SK-N-SH (cell line): ENCODE results near the gene MTR. TPM values are rescaled to one million over a fixed set of nuclear protein-coding genes. Genes with fewer than 3 reads are reported as not detected.

Experiments used
- CTCF ChIA-PET: fragments of 300-600, 350-600 bp; formaldehyde crosslinking; extraction: SDS; loops from one replicate; lab custom pipeline; 2021; lab: Yijun Ruan, JAX
- POLR2A ChIA-PET: fragments of 350-600 bp; sonication (Branson Sonifier 250); formaldehyde crosslinking; extraction: SDS; loops from one replicate; lab custom pipeline; 2020; ENCODE audit warnings: antibody characterized with exemption, inconsistent platforms; lab: Yijun Ruan, JAX
- DNase-seq: peaks from one replicate; pipeline ENCODE4 v3.0.0; 2012
- H2AFZ ChIP-seq: fragments of 200-600 bp; sonication (generic); 2 replicates; pipeline ENCODE4 v1.8.1; 2016; ENCODE audit warnings: antibody characterized with exemption, mild to moderate bottlenecking, low read depth
- H3F3A ChIP-seq: fragments of 200-600 bp; sonication (generic); replicated peaks from 2 replicates; pipeline ENCODE3; 2016; ENCODE audit warnings: antibody characterized with exemption, mild to moderate bottlenecking; ENCODE audit not compliant: insufficient read depth
- H3K27ac ChIP-seq, 2 experiments: fragments of 200-500 bp in 1 of 2; fragments of 200-600 bp in 1 of 2; sonication (Bioruptor generic) in 1 of 2; sonication (generic), shearing (Covaris generic) in 1 of 2; 2 replicates each; pipeline versions ENCODE4 v1.5.1 to v1.6.1; 2014 to 2016; ENCODE audit warnings: low read depth in 2 of 2, inconsistent platforms in 1 of 2, low read length in 1 of 2, mild to moderate bottlenecking in 1 of 2, mixed read lengths in 1 of 2
- H3K27me3 ChIP-seq: fragments of 200-600 bp; sonication (generic), shearing (Covaris generic); 2 replicates; pipeline ENCODE4 v1.6.1; 2016; ENCODE audit warnings: mixed run types; ENCODE audit not compliant: insufficient read depth
- H3K36me3 ChIP-seq, 2 experiments: fragments of 200-500 bp in 1 of 2; fragments of 200-600 bp in 1 of 2; sonication (Bioruptor generic) in 1 of 2; sonication (generic) in 1 of 2; replicated peaks in 1 of 2; 2 replicates each; pipeline versions ENCODE3 to v1.5.1; 2014 to 2016; ENCODE audit warnings: low read length in 1 of 2, mild to moderate bottlenecking in 1 of 2; ENCODE audit not compliant: insufficient read depth in 2 of 2, control insufficient read depth in 1 of 2
- H3K4me1 ChIP-seq, 2 experiments: fragments of 200-500 bp in 1 of 2; fragments of 200-600 bp in 1 of 2; sonication (Bioruptor generic) in 1 of 2; sonication (generic), shearing (Covaris generic) in 1 of 2; 2 replicates each; pipeline versions ENCODE4 v1.5.1 to v1.6.1; 2014 to 2016; ENCODE audit warnings: low read depth in 1 of 2, low read length in 1 of 2, mixed run types in 1 of 2; ENCODE audit not compliant: insufficient read depth in 2 of 2, control insufficient read depth in 1 of 2
- H3K4me2 ChIP-seq: fragments of 200-600 bp; sonication (generic), shearing (Covaris generic); 2 replicates; pipeline ENCODE4 v1.6.1; 2017; ENCODE audit warnings: mixed run types
- H3K4me3 ChIP-seq, 2 experiments: fragments of 200-500 bp in 1 of 2; fragments of 200-600 bp in 1 of 2; sonication (Bioruptor generic) in 1 of 2; sonication (generic), shearing (Covaris generic) in 1 of 2; 2 replicates each; pipeline versions ENCODE4 v1.5.1 to v1.8.1; 2014 to 2016; ENCODE audit warnings: low read depth in 2 of 2, inconsistent platforms in 1 of 2, low read length in 1 of 2, mild to moderate bottlenecking in 1 of 2, mixed read lengths in 1 of 2, moderate library complexity in 1 of 2
- H3K79me2 ChIP-seq: fragments of 200-600 bp; sonication (generic); 2 replicates; pipeline ENCODE4 v1.8.1; 2017; ENCODE audit warnings: mild to moderate bottlenecking; ENCODE audit not compliant: insufficient read depth
- H3K9ac ChIP-seq: fragments of 200-600 bp; sonication (generic); 2 replicates; pipeline ENCODE4 v1.6.1; 2017; ENCODE audit warnings: mixed run types
- H3K9me2 ChIP-seq: fragments of 200-600 bp; sonication (generic); 2 replicates; pipeline ENCODE4 v1.6.1; 2017; ENCODE audit warnings: mixed run types
- H3K9me3 ChIP-seq: fragments of 200-600 bp; sonication (generic); 2 replicates; pipeline ENCODE4 v1.6.1; 2017; ENCODE audit warnings: mixed run types, mild to moderate bottlenecking, moderate library complexity
- H4K20me1 ChIP-seq: fragments of 200-600 bp; sonication (generic); 2 replicates; pipeline ENCODE4 v1.6.1; 2017; ENCODE audit warnings: mild to moderate bottlenecking, mixed run types; ENCODE audit not compliant: insufficient read depth
- CHD2 ChIP-seq: fragments of 150-350 bp; IDR thresholded peaks from 2 replicates; pipeline ENCODE4 v1.6.1; 2018; ENCODE audit warnings: low read length; ENCODE audit not compliant: partially characterized antibody
- EP300 ChIP-seq, 2 experiments: IDR thresholded peaks; 2 replicates each; pipeline versions ENCODE4 v1.4.0 to v1.6.1; 2012; ENCODE audit warnings: borderline replicate concordance in 1 of 2, low read depth in 1 of 2, low read length in 1 of 2
- FOXJ3 ChIP-seq: sonication (generic); formaldehyde crosslinking; IDR thresholded peaks from 2 replicates; pipeline ENCODE4 v1.5.1; 2020; ENCODE audit warnings: mild to moderate bottlenecking, missing genetic modification reagents
- JUND ChIP-seq: IDR thresholded peaks from 2 replicates; pipeline ENCODE4 v1.4.0; 2012
- MAX ChIP-seq: IDR thresholded peaks from 2 replicates; pipeline ENCODE4 v1.4.0; 2012; ENCODE audit warnings: low read depth
- MEF2A ChIP-seq: IDR thresholded peaks from 2 replicates; pipeline ENCODE4 v1.4.0; 2012; ENCODE audit warnings: low read depth, borderline replicate concordance
- POLR2AphosphoS5 ChIP-seq: IDR thresholded peaks from 2 replicates; pipeline ENCODE4 v1.6.1; 2012; ENCODE audit warnings: low read depth, low read length
- RAD21 ChIP-seq: IDR thresholded peaks from 2 replicates; pipeline ENCODE4 v1.6.1; 2012; ENCODE audit warnings: mild to moderate bottlenecking, low read length
- REST ChIP-seq: IDR thresholded peaks from 2 replicates; pipeline ENCODE4 v1.6.1; 2012; ENCODE audit warnings: mild to moderate bottlenecking, low read depth, low read length, moderate library complexity
- SMC3 ChIP-seq: IDR thresholded peaks from 2 replicates; pipeline ENCODE4 v1.6.1; 2012; ENCODE audit warnings: low read depth, low read length, improper control_type of control experiment
- TEAD4 ChIP-seq: IDR thresholded peaks from 2 replicates; pipeline ENCODE4 v1.4.0; 2012; ENCODE audit warnings: mild to moderate bottlenecking, borderline replicate concordance; ENCODE audit not compliant: insufficient read depth
- YY1 ChIP-seq: IDR thresholded peaks from 2 replicates; pipeline ENCODE4 v1.4.0; 2012; ENCODE audit warnings: low read depth, mild to moderate bottlenecking
- ZBTB33 ChIP-seq: IDR thresholded peaks from 2 replicates; pipeline ENCODE4 v1.4.0; 2012; ENCODE audit warnings: low read depth, borderline replicate concordance
- WGBS: methylation state at CpG from one replicate; pipeline ENCODE4 v1.1.6; 2017; ENCODE audit warnings: low lambda C conversion rate; 5-methylcytosine and 5-hydroxymethylcytosine counted together
- polyA plus RNA-seq, 3 experiments: library from polyadenylated mRNA; depleted of rRNA; stranded (reverse); fragments of >200 nt; gene quantifications; 2 replicates each; pipeline ENCODE4 v1.2.3, GENCODE V29; 2012

The MTR gene
- polyA plus RNA-seq, 1 of the 3 experiments (the other 2 are of a cell fraction), result 5.4 TPM

- TF ChIP-seq MEF2A (no peak), JUND (no peak), EP300 (IDR thresholded peaks at IDR 0.05; ENCODE audit: borderline replicate concordance in 1 of 2, low read depth in 1 of 2, low read length in 1 of 2) (no peak), POLR2AphosphoS5 (no peak)
- H3K79me2 ChIP-seq, result no peaks in the 10 kb centered on the region
- CTCF ChIA-PET, result interaction anchor here (1.4 to 1.5 kb wide), 2 partner anchors 19 to 143 kb away, joined by 3 read pairs; partner anchors contain the start of gene MTR
- H3F3A ChIP-seq, result no peaks in the 10 kb centered on the region
- no peak overlapping the region for H3K27ac ChIP-seq
- 23% methylated on average over 5 of the region's 5 CpGs for WGBS
- H3K9me3 ChIP-seq, result no peaks in the 10 kb centered on the region
- no peak overlapping the region for H3K4me3 ChIP-seq
- H4K20me1 ChIP-seq, result no peaks in the 10 kb centered on the region
- POLR2A ChIA-PET, result no interaction called here
- no peaks in the 10 kb centered on the region for H3K36me3 ChIP-seq
- H3K9ac ChIP-seq, result no peak overlapping the region
- H2AFZ ChIP-seq, result no peak overlapping the region
- no peak overlapping the region for H3K4me2 ChIP-seq
- no peaks in the 10 kb centered on the region for H3K27me3 ChIP-seq
- H3K9me2 ChIP-seq, result no peaks in the 10 kb centered on the region
- no peak for DNase-seq
- H3K4me1 ChIP-seq, result peaks cover 0 to 5% of the 10 kb centered on the region in 2 experiments; a peak in 1 of 4 replicates
Observed at GRCh38 chr1:236938760-236939159, 143.7 kb downstream of the MTR start.

- Histone ChIP-seq H3K9me3 (no peaks in the 10 kb centered on the region), H3K79me2 (no peaks in the 10 kb centered on the region), H3K9me2 (no peaks in the 10 kb centered on the region), H3K9ac (no peak overlapping the region), H3K4me2 (no peak overlapping the region), H2AFZ (no peak overlapping the region), H3F3A (no peaks in the 10 kb centered on the region), H3K4me3 (no peak overlapping the region), H3K27me3 (no peaks in the 10 kb centered on the region), H3K36me3 (no peaks in the 10 kb centered on the region), H4K20me1 (no peaks in the 10 kb centered on the region), H3K27ac (no peak overlapping the region), H3K4me1 (peaks cover 0 to 5% of the 10 kb centered on the region in 2 experiments; a peak in 1 of 4 replicates)
- DNase-seq, result no peak
- CTCF ChIA-PET, result interaction anchor here (1.7 kb wide), 1 partner anchor 11 kb away, joined by 3 read pairs; no protein-coding TSS in a partner anchor
- no peak for TF ChIP-seq YY1
- TF ChIP-seq MAX, result no peak
- TF ChIP-seq TEAD4, result no peak
- no peak for TF ChIP-seq ZBTB33
- TF ChIP-seq POLR2AphosphoS5, result no peak
- TF ChIP-seq FOXJ3 (CRISPR knock-in tag), result no peak
- TF ChIP-seq SMC3, result no peak
- TF ChIP-seq EP300 (IDR thresholded peaks at IDR 0.05; ENCODE audit: borderline replicate concordance in 1 of 2, low read depth in 1 of 2, low read length in 1 of 2), result no peak
- TF ChIP-seq RAD21, result no peak
- TF ChIP-seq CHD2, result no peak
- TF ChIP-seq REST, result no peak
- POLR2A ChIA-PET, result no interaction called here
Observed at GRCh38 chr1:236942431-236942830, 147.3 kb downstream of the MTR start.
